HG03097 (cell line): ENCODE data around the gene ATP13A4.

ENCODE experiments used
- ATAC-seq: cut with Tn5 transposase; IDR thresholded peaks from one replicate; pipeline ENCODE4 v1.9.1; 2021; ENCODE audit not compliant: unreplicated experiment, low FRiP score

Gene ATP13A4

DNA sequence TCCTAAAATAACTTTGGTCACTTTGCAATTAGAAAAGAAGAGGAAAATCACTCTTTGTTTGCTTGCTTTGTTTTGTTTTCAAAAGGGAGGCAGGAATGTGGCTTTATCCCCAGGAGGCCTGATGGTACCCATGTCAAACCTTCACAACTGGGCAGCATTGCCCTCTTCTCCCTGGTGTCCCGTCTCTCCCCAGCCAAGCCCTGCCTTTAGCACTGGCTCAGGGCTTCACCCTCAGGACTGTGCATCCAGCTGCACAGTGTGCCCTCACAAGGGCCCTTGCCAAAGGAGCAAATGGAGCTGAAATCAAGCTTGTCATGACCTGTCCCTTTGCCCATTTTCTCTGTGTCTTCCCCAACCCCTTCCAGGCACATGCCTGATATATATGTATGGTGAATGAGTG is 147.0 kb downstream of the ATP13A4 start:
- ATAC-seq = no peak

DNA sequence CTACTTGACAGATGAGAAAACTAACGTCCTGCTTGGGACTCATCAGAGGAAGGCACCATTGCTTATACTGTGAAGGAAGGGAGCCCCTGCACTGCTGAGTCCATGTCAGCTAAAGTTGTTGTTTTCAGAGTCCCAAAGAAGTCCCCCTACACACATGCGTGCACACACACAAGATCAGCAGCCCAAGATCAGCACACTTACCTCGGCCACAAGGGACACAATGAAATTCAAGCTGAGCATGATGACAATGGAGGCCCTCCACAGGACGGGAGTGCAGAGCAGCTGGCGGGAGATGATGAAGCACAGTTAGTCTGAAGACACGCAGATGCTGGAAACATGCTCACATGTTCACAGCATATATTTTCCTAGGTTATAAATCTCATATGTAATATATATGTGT is 147.6 kb downstream of the ATP13A4 start:
- ATAC-seq = no peak

DNA sequence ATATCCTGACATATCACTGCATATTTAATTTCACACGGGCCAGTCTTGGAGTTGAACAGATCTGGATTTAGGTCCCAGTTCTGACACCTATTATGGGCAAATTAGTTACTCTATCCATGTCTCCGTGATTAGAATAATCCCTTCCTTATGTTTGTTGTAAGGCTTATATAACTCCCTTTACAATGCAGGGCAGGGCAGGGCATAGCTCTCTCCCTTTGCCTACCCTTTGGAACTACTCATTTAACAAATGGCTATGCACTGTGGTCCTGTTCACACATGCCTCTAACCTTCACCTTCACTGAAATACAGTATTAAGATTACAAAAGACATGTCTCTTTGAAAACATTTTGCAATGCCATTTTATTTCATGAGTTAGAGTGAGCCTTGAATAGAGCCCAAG is 151.4 kb downstream of the ATP13A4 start:
- ATAC-seq = no peak

DNA sequence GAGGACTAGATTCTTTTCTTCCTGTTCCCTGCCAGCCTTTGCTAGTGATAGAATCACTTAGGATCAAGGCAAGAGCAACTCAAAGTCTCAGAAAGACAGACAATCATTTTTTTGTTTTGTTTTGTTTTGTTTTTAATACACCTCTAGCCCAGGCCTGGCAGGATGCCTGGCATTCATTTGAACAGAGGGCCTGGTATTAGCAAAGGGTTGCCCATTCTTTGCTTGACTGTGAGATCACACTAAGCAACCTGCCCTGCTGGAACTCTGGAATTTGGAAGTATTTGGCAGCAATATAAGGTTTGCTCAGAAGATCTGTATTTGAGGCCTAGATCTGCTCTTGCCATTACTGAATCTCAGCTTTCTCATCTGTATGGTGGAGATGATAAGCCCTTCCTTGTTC is 154.4 kb downstream of the ATP13A4 start:
- no peak for ATAC-seq

DNA sequence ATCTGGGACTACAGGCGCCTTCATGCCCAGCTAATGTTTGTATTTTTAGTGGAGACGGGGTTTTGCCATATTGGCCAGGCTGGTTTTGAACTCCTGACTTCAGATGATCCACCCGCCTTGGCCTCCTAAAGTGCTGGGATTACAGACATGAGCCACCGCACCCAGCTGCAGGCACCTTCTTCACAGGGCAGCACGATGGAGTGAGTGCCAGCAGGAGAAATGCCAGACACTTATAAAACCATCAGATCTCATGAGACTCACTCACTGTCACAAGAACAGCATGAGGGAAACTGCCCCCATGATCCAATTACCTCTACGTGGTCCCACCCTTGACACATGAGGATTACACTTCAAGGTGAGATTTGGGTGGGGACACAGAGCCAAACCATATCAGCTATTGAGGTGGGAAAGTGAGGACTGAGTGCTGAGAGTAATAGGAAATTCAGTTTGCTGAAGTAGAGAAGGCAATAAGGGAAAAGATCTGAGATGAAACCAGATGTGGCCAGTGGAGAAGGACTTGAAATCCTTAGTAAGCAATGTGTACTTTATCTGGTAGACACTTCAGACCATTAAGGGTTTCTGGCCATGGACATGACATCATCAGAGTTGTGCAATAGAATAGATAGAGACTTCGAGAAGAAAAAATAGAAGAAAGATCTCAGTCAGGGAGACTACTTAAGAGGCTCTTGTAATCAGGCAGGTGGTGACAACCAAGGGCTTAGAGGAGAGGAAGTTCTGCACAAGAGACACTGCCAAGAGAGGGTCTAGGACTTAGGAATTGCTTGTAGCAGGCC is 158.0 kb downstream of the ATP13A4 start:
- no peak for ATAC-seq

DNA sequence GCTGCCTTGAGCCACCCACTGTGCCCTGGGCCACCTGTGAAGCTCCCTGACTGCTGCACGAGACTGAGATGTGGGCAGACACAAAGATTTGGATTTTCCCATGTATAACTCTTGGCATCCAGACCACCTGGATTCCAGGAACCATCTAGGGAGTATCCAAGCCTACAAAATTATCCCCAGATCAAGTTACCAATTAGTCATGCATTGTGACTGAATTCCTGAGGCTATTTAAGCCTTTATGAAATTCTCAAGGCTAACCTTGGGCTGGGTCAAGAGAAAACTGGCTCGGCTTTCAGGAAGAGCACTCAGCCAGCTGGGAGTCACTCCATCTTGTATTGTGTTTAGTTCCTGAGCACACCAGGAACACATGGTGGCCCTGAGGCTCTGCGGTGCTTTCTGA is 162.8 kb downstream of the ATP13A4 start:
- no peak for ATAC-seq

DNA sequence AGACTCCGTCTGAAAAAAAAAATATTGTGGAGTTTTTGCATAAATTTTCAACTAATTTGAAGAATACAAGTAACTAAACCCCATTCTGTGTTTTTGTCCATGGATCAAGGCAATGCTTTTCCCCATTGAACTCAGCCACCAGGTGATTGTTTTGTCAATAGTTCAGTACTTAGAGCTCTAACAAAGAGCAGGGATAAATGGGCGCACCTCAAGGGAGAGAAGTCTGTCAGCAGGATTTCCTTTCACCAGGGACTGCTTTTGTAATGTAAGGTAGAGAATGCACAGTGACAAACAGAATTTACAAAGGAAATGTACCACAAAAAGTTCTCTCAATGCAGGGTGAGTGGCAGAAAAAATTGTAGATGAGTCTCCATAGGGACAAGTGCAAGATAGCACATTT is 165.4 kb downstream of the ATP13A4 start:
- ATAC-seq = no peak

DNA sequence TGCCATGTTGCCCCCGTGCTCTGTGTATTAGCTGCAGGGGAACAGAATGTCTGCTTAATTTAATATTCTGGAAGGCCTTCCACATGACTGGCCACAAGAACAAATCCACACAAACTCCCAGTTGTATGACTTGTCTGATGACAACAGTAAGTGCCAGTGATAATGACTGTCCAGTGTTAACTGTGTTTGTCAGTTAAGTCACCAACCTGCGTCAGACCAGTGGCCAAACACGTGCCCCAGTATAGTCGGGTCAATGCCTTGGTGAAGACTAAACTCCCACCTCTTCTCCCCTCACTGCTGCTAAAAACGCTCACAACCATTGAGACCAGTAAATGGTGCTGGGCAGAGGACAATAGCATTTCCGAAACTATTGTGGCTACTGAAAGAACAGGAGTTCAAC is 166.3 kb downstream of the ATP13A4 start:
- no peak for ATAC-seq

DNA sequence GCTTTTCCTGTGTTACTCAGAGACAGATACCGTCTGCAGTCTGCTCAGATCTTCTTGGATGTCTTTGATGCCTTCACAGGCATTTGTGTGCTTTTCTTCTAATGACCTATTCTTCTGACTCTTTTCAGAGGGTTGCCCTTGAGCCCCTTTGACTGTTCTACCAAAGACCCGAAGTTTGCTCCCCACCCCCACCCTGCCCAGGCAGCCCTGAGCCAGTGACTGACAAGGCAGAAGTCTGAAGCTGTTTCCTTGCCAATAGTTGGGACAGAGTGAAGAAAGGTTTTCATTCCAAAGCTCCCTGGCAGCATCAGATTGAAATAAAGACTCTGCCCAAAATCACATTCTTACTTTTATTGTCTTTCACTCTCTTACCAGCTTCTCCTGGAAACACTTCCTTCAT is 167.1 kb downstream of the ATP13A4 start:
- no peak for ATAC-seq

DNA sequence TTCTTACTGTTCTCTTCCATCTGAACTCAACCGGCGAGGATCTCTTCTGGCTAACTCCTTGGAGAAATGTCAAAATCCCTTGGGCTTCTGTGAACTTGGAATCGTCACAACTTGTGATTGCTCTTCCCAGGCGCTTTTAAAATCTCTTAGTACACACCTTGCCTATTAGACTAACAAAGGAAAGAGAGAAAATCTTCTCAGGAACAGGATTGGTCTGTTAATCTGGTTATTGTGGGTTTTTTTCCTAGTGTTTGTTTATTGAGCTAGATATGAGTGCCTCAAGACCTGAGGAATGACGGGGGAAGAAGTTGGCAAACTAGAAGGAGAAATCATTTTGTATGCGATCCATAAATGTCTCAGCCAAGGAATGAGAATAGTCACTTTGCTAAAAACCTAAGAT is 176.0 kb downstream of the ATP13A4 start, which contains the start of gene ATP13A5:
TSS of gene ATP13A5 (minus strand) at position 48 of the 400 bp plus-strand sequence. CDS start at position 20, 28 bp downstream.
- ATAC-seq = no peak

DNA sequence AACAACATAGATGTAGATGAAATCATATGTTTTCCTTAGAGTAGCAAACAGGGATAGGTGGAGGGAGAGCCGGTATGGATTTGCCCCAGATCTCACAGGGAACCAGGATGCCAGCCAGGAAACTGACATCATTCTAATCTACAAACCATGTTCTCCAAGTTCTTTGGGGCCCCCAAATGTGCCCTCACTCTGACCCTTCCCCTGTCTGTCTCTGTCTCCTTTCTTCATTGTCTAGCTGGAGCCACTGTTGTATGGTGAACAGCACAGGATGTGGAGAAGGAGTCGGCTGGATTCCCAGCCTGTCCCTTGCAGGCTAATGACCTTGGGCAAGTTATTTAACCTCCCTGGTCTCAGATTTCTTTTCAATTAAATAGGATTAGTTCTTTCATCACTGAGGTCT is 177.1 kb downstream of the ATP13A4 start:
- no peak for ATAC-seq

DNA sequence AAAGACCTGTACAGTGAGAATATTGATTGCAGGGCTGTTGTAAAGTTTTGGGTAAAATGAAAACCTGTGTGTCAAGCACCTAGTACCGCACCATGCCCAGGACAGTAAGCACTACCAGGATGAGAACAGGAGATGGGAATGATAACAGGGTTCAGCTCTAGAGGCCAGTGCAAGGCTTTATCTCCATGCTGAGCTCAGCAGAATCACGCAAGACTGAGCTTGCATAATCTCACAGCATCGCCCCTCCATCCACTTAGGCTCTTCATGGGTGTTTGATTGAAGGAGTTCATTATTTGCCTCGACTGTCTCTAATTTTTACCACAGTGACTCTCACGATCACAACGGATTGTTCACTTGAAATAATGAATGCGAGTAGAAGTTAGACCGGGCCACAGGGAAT is 179.1 kb downstream of the ATP13A4 start:
- no peak for ATAC-seq

DNA sequence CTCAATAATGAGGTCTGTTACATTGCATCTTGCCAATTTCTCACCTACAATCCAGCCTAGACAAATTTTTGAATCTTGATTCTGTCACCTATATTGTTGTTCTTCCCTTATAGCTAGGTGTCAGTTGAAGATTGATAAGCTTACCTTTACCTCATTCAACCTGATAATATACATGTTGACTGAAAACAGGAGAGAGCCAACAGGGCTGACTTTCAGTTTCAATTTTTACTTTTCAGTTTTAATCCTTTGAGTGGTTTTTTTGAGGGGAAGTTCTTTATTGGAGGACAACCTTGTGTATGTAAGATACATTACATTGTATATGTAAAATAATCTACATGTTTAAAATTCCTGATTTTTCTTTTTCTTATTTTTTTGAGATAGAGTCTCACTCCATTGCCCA is 181.9 kb downstream of the ATP13A4 start:
- ATAC-seq = no peak

DNA sequence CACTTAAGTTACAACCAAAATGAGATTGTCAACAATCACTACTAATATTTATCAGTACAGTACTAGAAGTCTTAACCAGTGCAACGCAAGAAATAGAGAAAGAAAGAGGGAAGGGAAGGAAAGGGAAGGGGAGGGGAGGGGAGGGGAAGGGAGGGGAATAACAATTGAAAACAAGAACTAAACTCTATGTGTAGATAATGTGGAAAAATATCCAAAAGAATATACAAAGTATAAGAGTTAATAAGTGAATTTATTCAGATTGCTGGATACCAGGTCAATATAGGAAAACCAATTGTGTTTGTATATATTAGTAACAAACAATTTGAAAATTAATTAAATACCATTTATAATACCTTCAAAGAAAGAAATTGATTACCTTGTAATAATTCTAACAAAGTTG is 186.8 kb downstream of the ATP13A4 start:
- ATAC-seq = no peak

DNA sequence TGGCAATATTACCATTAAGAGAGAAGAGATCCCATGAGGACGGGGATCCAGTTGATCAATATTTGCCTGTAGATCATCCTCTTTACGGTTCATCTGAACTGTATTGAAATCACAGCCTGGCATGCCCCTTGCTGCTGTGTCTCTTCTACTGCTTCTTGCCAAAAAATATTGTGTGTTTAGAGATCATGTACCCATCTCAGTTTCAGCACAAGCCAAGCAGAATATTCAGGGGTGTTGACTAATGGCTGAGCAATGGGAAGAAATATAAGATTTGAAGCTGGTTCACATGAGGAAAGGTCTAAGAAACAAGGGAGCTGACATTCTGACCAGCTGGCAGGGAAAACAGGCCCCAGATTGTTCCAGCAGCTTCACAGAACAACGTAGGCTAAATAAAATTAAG is 197.4 kb downstream of the ATP13A4 start:
- ATAC-seq = no peak

DNA sequence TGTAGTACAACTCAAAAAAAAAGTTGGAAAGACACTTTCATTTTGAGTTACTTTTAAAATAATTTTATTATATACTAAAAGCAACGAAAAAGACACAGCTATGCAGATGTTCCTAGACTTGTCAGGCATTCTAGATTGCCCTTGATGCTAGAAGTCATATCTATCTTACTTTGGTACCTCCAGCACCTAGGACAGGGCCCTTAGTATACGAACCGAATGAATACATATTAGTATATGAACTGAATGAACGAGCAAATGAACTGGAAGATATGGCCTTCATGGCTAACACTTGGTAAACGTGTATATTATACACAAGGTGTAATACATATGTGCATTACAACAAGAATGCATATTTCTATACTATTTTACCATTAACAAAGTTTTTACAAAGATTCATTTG is 200.3 kb downstream of the ATP13A4 start:
- ATAC-seq = no peak
